AG08396 (cell line): Measurements from ENCODE around the gene ARHGAP26.
"Not testable (repeated sequence)": the region's sequence is repeated elsewhere in the genome, so short reads cannot be mapped to it uniquely, and the experiment has no call there.

Experiments used
- DNase-seq: peaks from one replicate; pipeline ENCODE4 v3.0.0; 2012; ENCODE audit warnings: low spot score, mixed read lengths

The ARHGAP26 gene

DNA sequence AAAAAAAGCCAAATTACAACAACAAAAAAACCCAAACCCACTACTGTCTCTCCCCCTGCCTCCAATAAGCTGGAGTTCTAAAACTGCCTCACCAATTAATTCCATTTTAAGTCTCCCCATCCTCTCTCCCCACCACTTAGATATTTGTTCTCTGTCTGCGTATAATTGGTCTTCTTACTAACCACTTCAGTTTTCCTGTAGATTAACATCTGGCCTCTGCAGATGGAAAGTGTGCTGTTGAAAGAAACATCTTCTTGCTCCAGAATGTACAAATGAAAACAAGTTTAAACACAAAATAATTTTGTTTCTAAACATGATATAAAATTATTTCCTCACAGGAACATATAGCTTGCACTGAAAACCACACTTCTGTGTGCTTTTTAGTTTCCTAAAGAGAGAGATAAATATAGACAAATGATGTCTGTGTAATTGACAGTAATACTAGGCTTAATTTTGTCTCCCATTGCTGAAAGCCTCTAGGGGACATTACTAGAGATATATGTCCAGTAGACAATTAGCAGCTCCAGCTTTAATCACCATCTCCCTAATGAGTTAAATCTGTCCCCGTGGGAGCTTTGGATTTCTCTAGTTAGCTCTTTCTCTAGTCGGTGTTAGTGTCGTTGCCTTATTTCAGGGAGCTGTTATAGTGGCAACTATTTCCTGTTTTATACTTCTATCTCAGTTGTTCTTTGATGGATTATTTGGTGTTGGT is 164.0 kb downstream of the ARHGAP26 start:
- no peak for DNase-seq

DNA sequence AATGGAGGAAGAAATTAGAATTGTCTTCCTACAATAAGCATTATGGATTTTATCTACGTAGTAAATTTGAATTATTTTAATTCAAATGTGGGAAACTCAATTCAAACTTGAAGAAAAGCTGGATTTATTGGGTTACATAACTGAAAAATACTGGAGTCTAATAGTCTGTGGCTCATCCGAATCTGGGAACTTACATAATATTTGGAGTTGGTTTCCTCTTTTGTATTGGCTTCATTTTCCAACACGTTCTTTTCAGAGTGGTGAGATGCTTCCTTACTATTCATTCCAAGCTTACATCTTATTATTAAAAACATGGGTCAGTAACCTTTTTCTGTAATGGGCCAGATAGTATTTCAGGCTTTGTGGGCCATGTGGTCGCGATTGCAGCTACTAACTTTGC is 164.8 kb downstream of the ARHGAP26 start:
- DNase-seq, result no peak

DNA sequence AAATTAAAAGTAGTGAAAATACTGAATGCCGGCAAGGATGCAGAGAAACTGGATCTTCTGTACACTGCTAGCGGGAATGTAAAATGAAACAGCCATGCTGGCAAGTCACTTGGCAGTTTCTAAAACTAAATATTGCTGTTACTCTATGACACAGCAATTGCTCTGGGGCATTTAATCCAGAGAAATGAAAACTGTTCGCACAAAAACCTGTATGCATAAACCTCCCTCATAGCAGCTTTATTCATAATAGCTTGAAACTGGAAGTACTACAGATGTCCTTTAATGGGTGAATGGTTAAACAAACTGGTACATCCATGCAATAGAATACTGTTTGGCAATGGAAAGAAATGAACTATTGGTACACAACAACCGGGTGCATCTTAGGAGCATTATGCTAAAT is 167.2 kb downstream of the ARHGAP26 start:
- DNase-seq, result no peak

DNA sequence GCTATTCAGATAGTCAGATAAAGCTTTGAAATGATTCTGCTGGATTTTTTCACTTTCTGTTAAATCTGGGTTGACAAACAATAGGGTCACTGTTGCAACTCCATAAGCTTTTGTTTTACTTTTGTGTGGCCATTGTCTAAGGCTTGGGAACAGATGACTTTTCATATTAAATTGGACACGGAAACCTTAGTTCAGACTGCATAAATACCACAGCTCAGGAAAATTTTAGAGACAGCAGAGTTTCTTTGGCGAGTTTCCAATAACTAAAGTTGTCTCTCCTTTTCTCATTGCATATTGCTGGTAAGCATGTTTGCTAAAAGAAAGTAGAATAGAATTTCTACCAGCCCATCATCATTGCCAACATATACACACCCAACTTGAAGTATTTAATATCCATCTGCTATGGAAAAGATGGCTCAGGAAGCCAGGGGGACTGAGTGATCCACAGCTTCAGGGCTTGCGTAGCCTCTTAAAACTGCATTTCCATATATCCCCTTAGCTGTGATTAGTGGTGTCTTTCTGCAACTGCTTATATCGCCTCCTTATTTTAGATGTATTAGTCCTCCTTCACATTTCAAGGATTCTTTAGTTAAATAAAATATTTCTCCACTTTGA is 168.2 kb downstream of the ARHGAP26 start:
- no peak for DNase-seq

DNA sequence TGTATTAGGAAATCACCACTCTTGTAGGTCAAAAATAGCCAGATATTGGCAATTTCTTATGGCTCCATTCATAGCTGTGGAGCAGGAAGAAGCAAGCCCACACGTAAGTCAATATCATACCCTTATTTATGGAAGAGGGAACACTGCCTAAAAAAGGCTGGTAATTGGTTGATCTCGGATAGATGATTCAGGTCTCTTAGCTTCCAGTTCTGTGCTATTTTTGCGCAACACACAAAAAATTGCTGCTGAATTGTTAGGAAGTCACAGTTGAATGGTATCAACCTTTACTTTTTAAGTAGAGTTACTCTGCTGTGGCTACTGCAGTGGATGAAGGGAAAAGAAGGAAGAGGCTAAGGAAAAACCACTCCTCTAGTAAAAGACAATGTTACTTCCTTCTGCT is 168.8 kb downstream of the ARHGAP26 start:
- DNase-seq, result no peak

DNA sequence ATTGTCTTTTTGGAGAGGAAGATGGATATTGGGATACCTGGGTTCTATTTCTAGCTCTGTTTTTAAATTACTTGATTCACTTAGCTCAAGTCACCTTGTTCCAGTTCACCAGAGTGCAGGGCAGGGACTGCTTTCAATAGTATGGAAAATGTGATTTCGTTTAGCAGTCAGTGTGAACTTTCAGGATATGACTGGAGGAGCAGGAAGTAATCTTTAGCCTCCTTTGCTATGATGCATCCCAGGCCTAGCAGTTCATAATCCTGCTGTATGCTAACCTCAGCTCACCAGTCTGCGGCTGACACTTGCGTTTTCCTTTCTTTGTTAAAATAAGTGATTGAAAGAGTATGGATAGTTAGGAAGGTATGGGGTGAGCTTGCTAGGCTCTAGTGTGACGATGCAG is 169.7 kb downstream of the ARHGAP26 start:
- no peak for DNase-seq

DNA sequence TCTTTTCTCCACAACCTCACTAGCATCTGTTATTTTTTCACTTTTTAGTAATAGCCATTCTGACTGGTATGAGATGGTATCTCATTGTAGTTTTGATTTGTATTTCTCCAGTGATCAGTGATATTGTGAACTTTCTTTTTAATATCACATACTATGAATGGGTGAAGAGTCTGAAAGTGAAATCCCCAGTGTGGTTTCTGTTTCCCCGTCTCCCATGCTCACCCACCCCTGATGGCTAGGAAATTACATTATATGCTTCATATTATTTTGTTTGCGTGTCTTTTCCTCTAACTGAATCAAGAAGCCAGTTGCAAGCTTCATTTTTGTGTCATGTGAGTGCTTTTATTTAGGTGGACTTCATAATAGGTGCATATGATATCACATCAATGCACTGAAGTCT is 171.1 kb downstream of the ARHGAP26 start:
- DNase-seq, result no peak

DNA sequence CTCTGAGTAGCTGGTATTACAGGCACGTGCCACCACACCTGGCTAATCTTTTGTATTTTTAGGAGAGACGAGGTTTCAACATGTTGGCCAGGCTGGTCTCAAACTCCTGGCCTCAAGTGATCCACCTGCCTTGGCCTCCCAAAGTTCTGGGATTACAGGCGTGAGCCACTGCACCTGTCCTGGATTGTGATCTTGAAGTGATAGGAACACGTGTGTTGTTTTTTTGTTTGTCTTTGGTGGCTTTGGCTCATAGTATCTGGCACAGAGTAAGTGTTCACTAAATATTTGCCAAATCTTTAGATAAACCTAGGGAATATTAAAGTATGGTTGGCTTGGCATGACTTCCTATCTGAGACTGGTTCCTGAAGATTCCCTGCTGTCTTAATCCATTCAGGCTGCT is 172.7 kb downstream of the ARHGAP26 start:
- no peak for DNase-seq

DNA sequence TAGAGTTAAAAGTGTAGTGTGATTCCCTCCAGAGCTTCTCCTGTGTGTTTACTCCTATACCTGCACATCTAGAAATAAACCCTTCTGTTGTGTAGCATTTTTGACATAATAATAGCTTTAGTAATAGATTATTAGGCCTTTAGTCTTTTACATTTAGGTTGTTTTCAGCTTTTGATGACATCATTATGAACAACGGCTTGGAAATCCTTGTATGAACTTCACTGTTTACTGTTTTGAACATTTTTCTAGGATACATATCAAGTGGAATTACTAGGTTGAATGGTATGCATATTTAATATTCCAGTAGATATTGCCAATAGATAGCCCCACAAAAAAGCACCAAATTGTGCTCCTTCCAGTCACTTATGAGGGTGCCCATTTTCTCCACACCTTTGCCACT is 174.0 kb downstream of the ARHGAP26 start:
- no peak for DNase-seq

DNA sequence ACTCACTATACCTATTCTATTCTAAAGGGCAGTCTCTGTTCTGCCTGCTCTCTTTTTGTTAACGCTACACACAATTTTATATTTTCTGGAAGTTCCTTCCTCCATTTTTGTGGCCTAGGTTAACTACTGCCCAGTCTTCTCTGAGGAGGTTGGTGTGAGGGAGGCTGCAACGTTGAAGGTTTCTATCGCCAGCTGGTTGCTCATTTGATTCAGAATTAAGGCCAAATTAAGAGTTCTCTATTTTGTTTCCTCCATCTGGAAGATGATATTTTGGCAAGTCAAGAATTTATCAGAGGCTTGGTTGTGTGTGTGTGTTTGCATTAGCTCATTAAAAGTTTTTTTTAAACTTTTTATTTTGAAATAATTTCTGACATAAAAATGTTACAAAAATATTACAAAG is 175.1 kb downstream of the ARHGAP26 start:
- no peak for DNase-seq

DNA sequence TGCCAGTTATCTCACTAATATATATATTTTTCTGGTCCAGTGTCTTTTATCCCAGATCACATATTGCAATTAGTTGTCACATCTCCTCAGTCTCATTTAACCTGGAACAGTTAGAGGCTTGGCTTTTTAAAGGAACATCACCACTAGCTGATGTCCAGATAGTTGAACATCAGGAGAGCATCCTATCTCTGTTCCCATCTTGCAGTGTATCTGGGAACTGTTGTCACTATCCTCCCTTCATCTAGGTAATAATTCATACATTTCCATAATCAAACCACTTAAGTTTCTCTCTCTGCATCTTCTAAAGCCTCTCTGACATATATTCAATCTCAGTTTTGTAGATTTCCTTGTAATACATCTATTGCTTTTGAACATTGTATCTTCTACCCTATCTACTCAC is 175.7 kb downstream of the ARHGAP26 start:
- DNase-seq, result no peak

DNA sequence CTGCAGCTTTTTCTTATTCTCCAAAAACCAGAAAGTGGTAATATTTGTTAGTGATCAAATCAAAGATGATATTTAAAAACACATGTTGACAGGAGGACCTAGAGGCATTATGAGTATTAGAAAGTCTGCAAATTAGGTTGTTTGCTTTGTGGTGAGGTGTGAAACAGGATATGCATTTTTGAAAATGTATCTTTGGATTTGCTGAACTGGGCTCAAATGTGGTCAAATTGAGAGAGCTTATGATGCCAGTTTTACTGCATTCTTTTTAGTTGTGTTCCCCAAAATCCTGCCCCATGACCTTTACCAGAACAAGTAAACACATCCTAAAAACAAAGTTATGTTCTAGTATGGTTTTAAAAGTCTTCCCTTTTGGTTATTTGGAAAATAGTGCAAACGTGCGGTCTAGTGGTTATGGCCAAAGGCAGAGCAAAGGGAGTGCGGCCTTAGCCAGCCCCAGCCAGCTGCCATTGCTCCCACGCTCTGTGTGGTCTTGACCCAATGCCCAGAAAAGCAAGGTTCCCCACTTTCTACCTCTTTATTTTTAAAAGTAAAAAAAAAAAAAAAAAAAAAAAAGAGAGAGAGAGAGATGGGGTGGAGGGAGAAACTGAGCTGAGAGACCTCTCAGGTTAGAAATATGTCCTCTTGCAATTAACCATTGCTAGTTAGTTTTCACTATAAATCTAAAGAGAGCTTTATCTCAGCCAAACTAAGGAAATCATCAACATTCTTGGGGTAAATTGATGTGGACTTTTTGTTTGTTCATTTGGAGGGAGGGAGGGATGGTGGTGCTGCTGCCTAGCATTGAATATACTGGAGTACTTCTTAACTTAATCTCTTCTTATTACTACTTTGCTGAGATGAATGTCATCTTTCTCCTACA is 176.6 kb downstream of the ARHGAP26 start:
- DNase-seq, result no peak

DNA sequence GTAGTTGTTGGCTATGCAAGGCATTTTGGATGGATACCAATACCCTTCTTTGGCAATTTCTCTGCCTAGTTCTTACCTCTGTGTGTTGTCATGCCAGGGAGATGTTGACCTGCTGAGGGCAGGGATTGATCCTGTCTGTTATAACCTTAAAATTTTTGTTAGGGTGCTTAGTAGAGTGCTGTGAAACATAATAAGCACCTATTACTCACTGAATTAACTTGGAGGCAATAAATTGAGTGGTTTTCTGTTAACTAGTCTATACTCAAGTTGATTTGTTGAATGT is 177.2 kb downstream of the ARHGAP26 start:
- DNase-seq, result no peak

DNA sequence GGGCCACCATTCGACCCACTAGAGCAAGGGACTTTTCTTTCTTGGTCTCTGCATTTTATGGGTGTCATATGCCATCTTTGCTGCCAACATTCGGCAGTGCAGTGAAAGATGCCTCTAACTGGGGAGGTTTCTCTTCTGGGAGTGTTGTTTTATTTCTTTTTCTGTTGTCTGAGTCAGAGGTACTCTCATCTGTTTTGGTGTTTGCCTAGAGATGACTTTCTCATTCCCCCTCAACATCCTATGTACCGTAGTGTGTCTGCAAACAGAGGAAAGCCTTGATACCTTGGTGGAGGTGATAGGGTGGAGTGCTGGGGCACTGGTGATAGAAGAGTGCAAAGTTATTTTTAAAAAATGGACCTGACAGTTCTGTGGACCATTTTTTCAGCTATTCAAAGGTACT is 182.1 kb downstream of the ARHGAP26 start:
- DNase-seq, result no peak

DNA sequence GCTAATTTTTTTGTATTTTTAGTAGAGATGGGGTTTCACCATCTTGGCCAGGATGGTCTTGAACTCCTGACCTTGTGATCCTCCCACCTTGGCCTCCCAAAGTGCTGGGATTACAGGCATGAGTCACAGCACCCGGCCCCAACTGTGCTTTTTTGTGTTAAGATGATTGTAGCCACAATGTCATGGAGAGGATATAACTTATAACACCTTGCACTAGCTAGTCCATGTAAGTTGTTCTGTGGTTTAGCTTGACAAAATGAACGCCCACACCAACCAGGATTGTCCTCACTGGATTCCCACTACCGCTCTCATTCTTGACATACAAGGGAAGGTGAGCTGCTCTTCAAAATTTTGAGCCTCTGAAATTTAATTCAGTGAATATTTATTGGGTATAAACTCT is 182.7 kb downstream of the ARHGAP26 start:
- not testable (repeated sequence) for DNase-seq

DNA sequence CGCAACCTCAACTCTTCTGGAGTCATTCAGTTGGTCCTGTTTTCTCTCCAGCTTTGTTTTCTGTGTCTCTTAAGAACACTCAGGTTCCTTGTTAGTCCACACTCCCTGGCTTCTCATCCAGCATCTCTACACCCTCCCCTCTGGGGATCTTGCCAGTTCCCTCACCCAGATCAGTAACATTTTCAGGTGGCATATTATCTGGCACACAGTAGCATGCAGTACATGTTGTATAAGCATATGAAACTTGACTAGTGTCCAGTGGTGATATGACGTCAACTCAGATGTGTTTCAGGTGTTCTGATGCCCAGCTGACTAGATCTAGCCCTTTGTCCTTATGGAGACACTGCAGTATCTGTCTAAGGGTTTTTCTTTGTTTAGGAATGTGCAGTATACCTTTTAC is 184.3 kb downstream of the ARHGAP26 start:
- no peak for DNase-seq

DNA sequence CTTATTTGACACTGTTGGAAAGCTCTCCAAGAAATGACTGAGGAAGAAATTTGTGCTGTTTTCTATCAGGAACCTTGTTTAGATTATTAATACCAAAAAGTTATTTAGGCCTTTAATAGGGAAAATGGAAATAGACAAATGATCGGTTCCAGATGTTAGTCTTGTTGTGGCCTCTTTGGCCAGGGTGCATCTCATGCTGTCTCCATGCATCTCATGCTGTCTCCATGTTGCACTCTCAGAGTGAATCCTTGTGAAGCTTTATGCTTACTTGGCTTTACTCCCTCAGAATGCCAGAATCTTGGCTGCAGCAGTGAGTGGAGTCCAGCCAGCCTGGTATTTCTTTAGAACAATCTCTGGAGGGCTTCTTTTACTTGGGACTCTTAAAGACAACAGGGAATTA is 185.5 kb downstream of the ARHGAP26 start:
- no peak for DNase-seq

DNA sequence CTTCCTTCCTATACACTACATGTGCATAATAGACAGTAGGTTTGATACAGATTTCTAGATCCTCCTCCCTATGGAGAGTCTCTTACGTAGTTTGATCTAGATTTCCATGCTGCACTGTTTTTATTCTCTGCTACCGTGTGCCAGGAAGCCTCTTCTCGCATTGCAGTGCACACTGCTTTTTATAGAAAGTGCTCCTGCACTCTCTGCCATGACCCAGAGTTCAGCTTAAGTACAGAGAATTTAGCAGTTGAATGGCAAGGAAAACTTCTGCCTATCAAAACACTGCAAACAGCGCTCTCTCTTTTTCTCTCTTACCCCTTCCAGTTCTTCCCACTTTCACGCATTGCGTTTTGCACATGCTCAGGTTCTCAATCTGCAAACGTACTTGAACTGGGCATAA is 187.4 kb downstream of the ARHGAP26 start:
- DNase-seq, result no peak

DNA sequence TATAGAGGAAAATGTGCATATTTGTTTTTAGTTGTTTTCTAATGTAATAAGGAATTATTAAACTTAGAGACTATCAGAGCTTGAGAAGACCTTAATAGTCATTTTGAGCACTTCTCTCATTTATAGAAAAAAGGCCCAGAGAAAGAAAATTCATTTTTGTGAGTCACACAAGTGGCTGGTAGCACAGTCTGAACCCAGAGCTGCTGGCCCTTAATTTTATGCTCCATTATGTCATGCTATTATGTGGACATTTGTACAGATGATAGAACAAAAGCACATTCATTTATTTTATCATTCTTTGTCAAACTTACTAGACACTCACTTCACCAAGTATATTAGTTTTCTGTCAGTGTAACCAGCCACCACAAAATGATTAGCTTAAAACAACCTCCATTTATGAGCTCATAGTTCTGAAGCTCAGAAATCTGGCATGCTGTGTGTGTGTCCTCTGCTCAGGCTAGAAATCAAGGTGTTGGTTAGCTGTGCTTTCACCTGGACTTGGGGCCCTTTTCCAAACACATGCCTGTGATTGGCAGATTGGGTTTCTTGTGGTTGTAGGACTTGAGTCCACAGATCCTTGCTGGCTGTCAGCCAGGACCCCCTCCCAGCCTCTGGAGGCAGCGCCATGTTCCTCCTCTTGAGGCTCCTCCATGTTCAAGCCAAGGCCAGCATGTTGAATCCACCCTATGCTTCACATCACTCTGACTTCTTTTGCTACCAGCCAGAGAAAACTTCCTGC is 188.9 kb downstream of the ARHGAP26 start:
- DNase-seq, result no peak

DNA sequence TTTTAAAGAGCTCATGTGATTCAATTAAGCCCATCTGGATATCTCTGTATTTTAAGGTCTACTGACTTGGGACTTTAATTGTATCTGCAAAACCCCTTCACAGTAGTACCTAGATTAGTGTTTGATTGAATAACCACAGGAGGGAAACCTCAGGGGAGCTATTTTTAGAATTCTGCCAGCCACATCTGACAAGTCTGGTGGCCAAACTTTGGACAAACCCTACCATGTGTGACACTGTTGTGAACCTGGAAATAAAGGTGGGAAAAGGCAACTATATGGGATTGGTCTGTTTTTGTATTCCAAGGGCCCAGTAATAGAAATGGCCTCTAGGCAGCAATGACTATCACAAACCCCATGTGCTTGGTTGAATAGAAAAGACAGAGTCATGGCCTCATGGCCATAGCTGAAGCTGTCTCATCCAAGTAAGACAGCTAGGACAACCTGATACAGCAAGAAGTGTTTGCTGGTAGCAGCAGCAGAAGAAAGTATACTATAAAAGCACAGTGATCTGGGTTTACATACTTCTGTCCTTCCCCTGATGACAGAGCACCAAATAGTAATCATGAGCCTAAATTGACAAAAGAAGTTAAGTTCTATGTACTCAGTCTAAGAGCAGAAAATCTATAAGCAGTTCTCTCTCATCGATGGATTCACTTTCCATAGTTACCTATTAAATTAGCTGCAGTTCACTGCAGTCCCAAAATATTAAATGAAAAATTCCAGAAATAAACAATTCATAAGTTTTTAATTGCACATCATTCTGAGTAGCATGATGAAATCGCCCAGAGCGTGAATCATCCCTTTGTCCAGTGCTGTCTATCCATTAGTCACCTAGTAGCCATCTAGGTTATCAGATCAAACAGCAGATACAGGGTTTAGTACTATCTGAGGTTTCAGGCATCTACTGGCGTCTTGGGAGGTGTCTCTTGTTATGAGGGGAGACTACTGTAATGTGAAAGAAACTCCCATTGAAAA is 189.8 kb downstream of the ARHGAP26 start:
- no peak for DNase-seq

DNA sequence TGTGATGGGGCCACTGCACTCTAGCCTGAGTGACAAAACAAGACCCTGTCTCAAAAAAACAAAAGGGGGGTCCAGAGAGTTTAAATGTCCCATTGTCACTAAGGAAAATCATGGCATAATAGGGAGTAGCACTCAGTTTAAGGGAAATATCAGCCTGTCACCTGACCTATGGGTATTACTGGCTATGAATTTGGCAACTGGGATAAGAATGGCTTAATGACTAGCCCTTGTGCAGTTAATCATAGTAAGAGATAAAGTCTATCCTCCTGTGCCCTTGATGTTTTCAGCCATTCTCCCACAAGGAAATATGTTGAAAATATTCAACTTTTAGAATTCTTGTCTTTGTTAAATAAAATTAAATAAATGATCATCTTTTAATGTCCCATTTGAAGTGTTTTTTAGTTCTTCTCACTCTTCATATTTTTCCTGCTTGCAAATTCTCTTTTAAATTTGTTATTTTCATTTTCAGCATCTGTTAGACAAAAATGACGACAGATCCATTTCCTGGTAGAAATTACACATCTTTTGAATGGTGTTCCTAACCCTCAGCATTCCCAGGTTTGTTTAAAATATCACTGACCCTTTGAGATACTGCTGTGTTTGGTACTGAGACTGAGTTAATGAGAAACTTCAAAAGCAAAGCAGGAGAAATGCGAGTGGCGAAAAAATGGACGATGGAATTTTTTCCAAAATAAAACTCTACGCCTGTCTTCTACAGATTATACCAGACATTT is 191.4 kb downstream of the ARHGAP26 start:
- DNase-seq, result no peak
